Stimulated activated CD4-positive, alpha-beta T cell treated with anti-CD3 and anti-CD28 coated beads, Interleukin-12 subunit alpha, Interleukin-12 subunit beta, amount 100 ng/mL, for 4 hours (primary cell): ENCODE data around the gene GABRP.
"Not testable (repeated sequence)": the region's sequence is repeated elsewhere in the genome, so short reads cannot be mapped to it uniquely, and the experiment has no call there.

ENCODE experiments used
- DNase-seq: peaks from one replicate; pipeline ENCODE4 v3.0.0-alpha.2; 2020

GABRP gene

GRCh38 chr5:170756691-170757090 lies 26.8 kb upstream of the GABRP start:
- DNase-seq, result no peak

- DNase-seq, result no peak
Measured at GRCh38 chr5:170757182-170757601, 26.3 kb upstream of the GABRP start.

DNA sequence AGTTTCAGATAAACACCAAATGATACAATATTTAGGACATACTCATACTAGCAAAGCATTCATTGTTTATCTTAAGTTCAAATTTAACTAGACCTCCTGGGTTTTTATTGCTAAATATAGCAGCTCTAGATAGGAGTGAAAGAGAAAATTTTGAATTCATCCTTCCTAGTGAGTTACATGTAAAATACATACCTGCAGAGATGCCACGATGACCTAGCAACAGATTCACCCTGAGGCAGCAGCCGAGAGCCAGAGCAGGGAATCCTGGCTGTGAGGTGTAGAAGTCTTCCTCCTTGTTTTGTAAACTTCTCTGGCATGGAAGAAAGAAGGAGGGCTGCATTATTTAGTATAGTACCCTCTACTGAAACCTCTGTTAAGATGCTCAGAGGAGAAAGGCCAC lies 25.9 kb upstream of the GABRP start:
- no peak for DNase-seq

DNA sequence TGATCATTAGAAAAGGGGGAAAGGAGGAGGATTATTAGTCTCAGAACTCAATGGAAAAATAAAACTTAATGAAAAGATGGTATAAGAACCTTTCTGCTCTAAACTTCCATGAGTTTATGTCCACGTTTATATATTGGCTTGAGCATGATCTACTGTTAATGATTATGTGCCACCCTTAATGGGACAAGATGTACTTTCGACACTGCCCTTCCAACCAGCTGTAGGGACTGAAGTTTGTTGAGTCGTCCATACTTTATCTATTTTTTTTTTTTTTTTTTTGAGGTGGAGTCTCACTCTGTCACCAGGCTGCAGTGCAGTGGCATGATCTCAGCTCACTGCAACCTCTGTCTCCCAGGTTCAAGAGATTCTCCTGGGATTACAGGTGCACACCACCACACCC lies 25.0 kb upstream of the GABRP start:
- DNase-seq, result no peak

- no peak for DNase-seq
Measured at GRCh38 chr5:170760113-170760512, 23.4 kb upstream of the GABRP start.

DNA sequence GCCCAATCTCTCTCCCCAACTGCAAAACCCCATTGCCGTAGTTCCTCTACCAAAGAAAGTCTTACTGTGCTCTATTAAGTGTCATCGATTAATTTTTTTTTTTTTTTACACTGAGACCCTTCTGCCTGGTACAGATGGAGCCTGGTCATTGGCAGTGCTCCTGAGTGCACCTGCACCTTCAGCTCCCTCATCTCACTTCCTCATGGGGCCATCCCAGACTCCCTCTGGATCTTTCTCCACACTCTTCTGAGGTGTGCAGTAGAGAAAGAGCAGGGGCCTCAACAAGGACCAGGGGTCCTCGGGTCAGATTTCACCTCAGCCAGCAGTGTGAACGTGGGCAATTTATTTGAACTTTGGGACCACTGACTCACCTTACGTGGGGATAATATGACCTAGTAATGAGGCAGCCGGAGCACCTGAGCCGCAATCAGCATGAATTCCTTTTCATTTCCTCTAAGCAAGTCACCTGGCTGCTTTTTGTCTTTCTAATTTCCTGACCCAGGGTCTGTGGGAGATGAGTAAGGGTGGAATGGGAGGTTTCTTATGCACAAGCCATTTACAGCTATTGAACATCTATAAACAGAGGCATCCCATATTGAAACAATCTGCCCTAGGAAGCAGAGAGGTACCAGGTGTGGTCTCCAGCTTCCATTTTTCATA lies 22.3 kb upstream of the GABRP start:
- DNase-seq, result no peak

GRCh38 chr5:170761708-170762066 lies 21.8 kb upstream of the GABRP start:
- no peak for DNase-seq

DNA sequence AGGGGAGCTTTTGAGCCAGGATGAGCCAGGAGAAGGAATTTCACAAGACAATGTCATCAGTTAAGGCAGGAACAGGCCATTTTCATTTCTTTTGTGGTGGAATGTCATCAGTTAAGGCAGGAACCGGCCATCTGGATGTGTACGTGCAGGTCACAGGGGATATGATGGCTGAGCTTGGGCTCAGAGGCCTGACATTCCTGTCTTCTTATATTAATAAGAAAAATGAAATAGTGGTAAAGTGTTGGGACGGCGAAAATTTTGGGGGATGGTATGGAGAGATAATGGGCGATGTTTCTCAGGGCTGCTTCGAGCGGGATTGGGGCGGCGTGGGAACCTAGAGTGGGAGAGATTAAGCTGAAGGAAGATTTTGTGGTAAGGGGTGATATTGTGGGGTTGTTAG lies 21.2 kb upstream of the GABRP start:
- not testable (repeated sequence) for DNase-seq

DNA sequence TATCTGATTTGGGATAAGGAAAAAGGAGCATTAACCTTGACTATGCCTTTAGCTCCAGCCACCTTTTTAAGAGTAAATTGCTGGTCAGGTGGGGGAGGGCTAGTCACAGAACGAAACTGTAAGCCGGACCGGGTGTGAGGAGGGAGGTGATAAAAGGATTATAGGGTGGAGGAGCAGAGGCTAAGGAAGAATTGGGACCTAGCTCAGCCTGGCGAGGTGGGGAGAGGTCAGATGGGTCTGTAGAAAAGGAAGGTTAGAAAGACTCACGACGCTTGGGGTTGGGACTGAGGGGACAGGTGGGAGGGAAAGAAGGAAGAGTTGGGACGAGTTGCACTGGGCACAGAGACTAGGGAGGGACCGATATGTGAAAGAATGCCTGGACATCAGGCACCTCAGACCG lies 17.7 kb upstream of the GABRP start:
- DNase-seq, result not testable (repeated sequence)

GRCh38 chr5:170769246-170769645 lies 14.3 kb upstream of the GABRP start:
- DNase-seq, result no peak

DNA sequence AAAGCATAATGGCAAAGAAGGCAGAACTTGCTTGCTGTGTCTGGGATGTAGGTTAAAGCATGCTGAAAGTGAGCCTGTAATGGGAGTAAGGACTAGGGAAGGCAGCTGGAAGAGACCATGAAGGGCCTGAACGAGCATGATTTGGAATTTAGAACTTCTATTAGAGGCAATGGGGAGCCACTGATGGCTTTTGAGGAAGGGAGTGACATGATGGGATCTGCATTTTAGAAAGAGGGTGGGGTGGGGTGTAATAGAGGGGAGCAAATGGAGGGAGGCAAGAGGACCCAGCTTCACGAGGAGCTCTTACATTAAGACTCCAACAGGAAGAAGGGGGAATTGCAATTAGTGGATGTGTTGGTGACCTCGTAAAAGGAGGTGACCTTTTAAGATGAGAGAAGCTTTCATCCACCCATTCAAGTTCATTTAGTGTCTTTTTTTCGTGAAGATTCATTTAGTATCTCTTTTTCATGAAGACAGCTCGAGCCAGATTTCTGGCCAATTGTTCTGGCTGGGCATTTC lies 13.6 kb upstream of the GABRP start:
- DNase-seq, result no peak

GRCh38 chr5:170771496-170771895 lies 12.0 kb upstream of the GABRP start:
- DNase-seq, result no peak

GRCh38 chr5:170773024-170773985 lies 10.2 kb upstream of the GABRP start:
- no peak for DNase-seq

GRCh38 chr5:170774831-170775230 lies 8.7 kb upstream of the GABRP start:
- DNase-seq, result no peak

DNA sequence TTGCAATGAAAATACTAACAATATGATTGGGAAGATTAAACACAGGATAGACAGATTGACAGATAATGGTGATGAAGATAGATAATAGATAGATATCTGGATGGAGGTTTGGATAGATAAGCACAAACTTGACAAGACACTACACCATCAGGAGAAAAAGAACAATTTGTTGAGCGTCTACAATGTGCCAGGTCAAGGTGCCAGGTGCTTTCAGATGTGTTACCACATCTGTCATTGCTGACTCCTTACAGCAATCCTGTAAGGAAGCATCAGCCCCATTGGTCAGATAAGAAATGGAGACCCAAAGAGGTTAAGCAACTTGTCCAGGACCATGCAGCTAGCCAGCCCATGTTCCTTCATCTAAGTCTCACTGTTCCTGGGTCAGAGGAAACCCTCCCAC lies 1.6 kb upstream of the GABRP start:
- DNase-seq, result no peak

- no peak for DNase-seq
Measured at GRCh38 chr5:170782438-170782837, 1.1 kb upstream of the GABRP start.

GRCh38 chr5:170785416-170785815 lies 1.9 kb downstream of the GABRP start:
- DNase-seq, result no peak

DNA sequence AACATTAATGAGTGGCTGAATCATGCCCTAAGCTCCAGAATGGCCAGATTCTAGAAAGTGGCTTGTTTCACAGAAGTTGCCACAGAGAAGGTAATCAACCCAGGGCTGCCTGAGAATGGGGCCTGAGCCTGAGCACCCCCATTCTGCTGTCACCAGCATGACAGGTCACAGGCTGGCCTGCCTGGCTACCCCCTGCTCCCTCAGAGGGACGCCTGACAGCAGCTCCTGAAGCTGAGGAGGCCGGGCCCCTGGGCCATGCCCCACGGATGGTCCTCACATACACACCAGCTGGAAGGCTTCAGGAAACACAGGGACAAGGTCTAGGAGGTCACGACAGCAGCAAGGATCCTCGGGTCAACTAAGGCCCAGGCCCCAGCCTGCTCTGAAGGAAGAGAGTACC lies 3.7 kb downstream of the GABRP start:
- DNase-seq, result no peak

DNA sequence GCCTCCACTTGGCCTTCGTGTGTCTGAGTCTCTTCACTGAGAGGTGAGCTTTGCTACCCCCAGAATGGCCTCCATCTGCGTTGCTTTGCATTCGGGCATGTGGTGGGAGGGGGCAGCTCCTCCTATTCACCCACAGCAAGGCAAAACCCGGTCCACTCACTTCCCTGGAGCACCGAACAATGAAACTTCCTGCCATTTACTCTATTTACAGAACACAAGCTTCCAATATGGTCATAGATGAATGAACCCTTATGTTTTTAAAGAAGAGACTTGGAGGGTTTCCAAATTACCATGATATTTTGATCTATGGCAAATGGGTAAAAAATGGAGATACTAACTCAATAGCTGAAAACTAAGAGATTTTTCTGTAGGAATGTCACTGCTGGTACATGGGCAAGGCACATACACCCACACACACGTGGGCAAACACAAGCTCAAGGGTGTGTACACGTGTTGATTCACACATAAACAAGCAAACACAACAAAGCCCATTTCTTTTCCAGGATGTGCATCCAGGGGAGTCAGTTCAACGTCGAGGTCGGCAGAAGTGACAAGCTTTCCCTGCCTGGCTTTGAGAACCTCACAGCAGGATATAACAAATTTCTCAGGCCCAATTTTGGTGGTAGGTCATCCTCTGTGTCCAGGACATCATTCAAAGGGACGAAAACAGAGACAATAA lies 5.2 kb downstream of the GABRP start:
- DNase-seq, result no peak

GRCh38 chr5:170791325-170791954 lies 7.9 kb downstream of the GABRP start:
- DNase-seq, result no peak

DNA sequence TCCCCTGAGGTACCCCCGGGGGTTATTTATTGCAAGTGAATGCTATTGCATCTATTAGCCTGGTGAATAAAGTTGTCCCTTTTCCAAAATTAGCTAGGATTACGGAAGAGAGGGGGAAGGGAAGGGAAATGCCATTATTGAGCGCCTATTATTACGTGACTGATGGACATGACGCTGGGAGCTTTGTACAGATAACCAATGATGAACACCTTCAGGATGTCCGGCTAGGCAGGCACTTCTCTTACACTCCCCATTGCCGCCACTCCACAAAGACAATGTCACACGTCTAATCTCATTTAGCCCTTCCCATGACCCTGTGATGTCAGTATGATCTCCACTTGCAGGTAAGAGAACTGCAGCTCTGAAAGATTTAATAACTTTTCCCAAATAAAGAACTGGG lies 9.4 kb downstream of the GABRP start:
- no peak for DNase-seq

- DNase-seq, result no peak
Measured at GRCh38 chr5:170795154-170795553, 11.6 kb downstream of the GABRP start.

- DNase-seq, result no peak
Measured at GRCh38 chr5:170805666-170806065, 22.1 kb downstream of the GABRP start.
